Kidney capillary endothelial cell (primary cell): ENCODE results near the gene GPR137C.

Experiments used
- DNase-seq: peaks from one replicate; pipeline ENCODE4 v3.0.0-alpha.2; 2018; ENCODE audit warnings: low spot score

Gene GPR137C

DNA sequence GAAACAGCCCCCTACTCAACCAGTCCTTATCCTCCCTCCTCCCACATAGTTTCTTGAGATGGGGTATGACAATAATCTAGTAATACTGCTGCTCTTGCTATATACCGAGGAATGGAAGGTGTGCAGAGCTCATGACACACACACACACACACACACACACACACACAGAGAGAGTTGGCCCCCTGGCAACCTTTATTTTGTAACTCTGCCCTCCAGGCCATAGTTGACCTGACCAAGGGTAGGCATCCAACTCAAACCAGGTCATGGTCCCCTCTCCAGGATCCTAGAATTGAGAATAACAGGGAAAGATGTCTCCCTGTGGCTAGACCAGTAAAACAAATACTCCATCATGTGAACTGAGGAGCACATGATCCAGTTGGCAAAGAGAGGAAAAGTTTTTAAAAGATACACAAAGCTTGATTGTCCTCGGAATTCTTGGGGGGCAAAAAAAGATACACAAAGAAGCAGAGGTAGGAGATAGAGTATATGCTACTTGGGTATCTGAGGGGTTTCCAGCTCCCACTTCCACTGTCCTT, 131.4 kb downstream of the GPR137C start:
- no peak for DNase-seq

DNA sequence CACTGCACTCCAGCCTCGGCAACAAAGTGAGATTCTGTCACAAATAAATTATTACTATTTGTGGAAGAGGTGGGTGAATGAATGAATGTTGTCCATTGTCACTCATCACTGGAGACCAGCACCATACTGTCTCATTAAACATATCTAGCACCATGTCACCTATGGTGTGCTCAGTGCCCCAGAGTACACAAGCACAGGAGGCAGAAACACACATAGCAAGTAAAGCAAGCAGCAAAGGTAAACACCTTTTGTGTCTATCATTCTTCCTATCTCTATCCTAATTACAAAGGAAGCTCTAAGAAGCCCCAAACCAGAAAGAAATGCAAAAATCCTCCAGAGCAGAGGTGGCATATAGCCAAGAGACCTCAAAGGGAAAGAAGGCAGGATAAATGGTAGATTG, 133.5 kb downstream of the GPR137C start:
- DNase-seq, result no peak
